Osteocyte (in vitro differentiated cells): ENCODE measurements around the gene TTLL10. TPM values are rescaled to one million over a fixed set of nuclear protein-coding genes. Genes with fewer than 3 reads are reported as not detected.

Experiments
- DNase-seq: peaks from one replicate; pipeline ENCODE4 v3.0.0; 2021; ENCODE audit warnings: mixed read lengths; ENCODE audit not compliant: unreplicated experiment; ENCODE audit errors: extremely low spot score
- H3K27ac Mint-ChIP-seq: one replicate; pipeline ENCODE4 v1.8.0; 2021; ENCODE audit warnings: mild to moderate bottlenecking, mixed read lengths; ENCODE audit not compliant: unreplicated experiment
- H3K27me3 Mint-ChIP-seq: one replicate; pipeline ENCODE4 v1.8.0; 2021; ENCODE audit warnings: mixed read lengths; ENCODE audit not compliant: unreplicated experiment
- H3K36me3 Mint-ChIP-seq: one replicate; pipeline ENCODE4 v1.8.0; 2021; ENCODE audit warnings: mixed read lengths; ENCODE audit not compliant: unreplicated experiment
- H3K4me1 Mint-ChIP-seq: one replicate; pipeline ENCODE4 v1.8.0; 2021; ENCODE audit warnings: mixed read lengths; ENCODE audit not compliant: unreplicated experiment
- H3K4me3 Mint-ChIP-seq: one replicate; pipeline ENCODE4 v1.8.0; 2021; ENCODE audit warnings: mild to moderate bottlenecking, moderate library complexity, mixed read lengths; ENCODE audit not compliant: unreplicated experiment
- H3K9me3 Mint-ChIP-seq: one replicate; pipeline ENCODE4 v1.8.0; 2021; ENCODE audit warnings: mixed read lengths; ENCODE audit not compliant: unreplicated experiment
- CTCF ChIP-seq: fragments of 200-600 bp; sonication (generic); IDR thresholded peaks from 2 replicates; pipeline ENCODE4 v1.5.0; 2021; ENCODE audit warnings: antibody characterized with exemption, mild to moderate bottlenecking, moderate library complexity
- total RNA-seq: library from RNA; stranded (reverse); gene quantifications from 2 replicates; pipeline ENCODE4 v1.2.1, GENCODE V29; 2021

Gene TTLL10
- total RNA-seq, 1 donor from 2014 or later, result not detected

- DNase-seq, result no peak
- peak overlapping the region; percentile 42 for H3K27ac Mint-ChIP-seq
- peaks cover 46% of the 10 kb centered on the region for H3K4me1 Mint-ChIP-seq
- peak overlapping the region; percentile 69 for H3K4me3 Mint-ChIP-seq
- no peak for TF ChIP-seq CTCF
- H3K27me3 Mint-ChIP-seq, result no peaks in the 10 kb centered on the region
- no peaks in the 10 kb centered on the region for H3K9me3 Mint-ChIP-seq
- peaks cover 8% of the 10 kb centered on the region for H3K36me3 Mint-ChIP-seq
Observed at GRCh38 chr1:1234180-1234808, 60.6 kb downstream of the TTLL10 start.

- H3K9me3 Mint-ChIP-seq, result no peaks in the 10 kb centered on the region
- peak overlapping the region; percentile 7 for H3K27ac Mint-ChIP-seq
- H3K36me3 Mint-ChIP-seq, result peaks cover 6% of the 10 kb centered on the region
- no peak overlapping the region for H3K4me3 Mint-ChIP-seq
- no peak for TF ChIP-seq CTCF
- DNase-seq, result no peak
- H3K27me3 Mint-ChIP-seq, result no peaks in the 10 kb centered on the region
- H3K4me1 Mint-ChIP-seq, result peaks cover 43% of the 10 kb centered on the region
Observed at GRCh38 chr1:1235016-1235744, 61.5 kb downstream of the TTLL10 start.

- H3K4me1 Mint-ChIP-seq, result peaks cover 36% of the 10 kb centered on the region
Observed at GRCh38 chr1:1236176-1236763, 62.6 kb downstream of the TTLL10 start.

GRCh38 chr1:1236945-1237873 lies 63.5 kb downstream of the TTLL10 start:
- H3K27me3 Mint-ChIP-seq, result no peaks in the 10 kb centered on the region
- no peak for DNase-seq
- H3K9me3 Mint-ChIP-seq, result no peaks in the 10 kb centered on the region
- TF ChIP-seq CTCF, result no peak
- H3K4me1 Mint-ChIP-seq, result peaks cover 36% of the 10 kb centered on the region
- H3K36me3 Mint-ChIP-seq, result peaks cover 6% of the 10 kb centered on the region
- H3K4me3 Mint-ChIP-seq, result no peak overlapping the region
- peak overlapping the region; percentile 47 for H3K27ac Mint-ChIP-seq

More at GRCh38 chr1:1236176-1236763, 62.6 kb downstream of the TTLL10 start:
- no peak for TF ChIP-seq CTCF
- Mint-ChIP-seq H3K27ac (no peak overlapping the region), H3K4me3 (no peak overlapping the region), H3K9me3 (no peaks in the 10 kb centered on the region), H3K27me3 (no peaks in the 10 kb centered on the region), H3K36me3 (peaks cover 6% of the 10 kb centered on the region)
- no peak for DNase-seq
